Mesendoderm (in vitro differentiated cells): ENCODE results near the gene EXPH5.

Source experiments
- DNase-seq: peaks from one replicate; pipeline ENCODE4 v3.0.0; 2013
- H2AK5ac ChIP-seq: 2 replicates; pipeline ENCODE4 v1.6.1; 2013; ENCODE audit warnings: low read length, inconsistent platforms
- H2BK120ac ChIP-seq: 2 replicates; pipeline ENCODE4 v1.6.1; 2013; ENCODE audit warnings: low read depth, mild to moderate bottlenecking, low read length, moderate library complexity, mixed read lengths
- H2BK15ac ChIP-seq: replicated peaks from 2 replicates; pipeline ENCODE4 v1.6.1; 2013; ENCODE audit warnings: low read depth, mild to moderate bottlenecking, moderate library complexity
- H2BK5ac ChIP-seq: 2 replicates; pipeline ENCODE4 v1.6.1; 2013; ENCODE audit warnings: low read length, inconsistent platforms
- H3K18ac ChIP-seq: 2 replicates; pipeline ENCODE4 v1.6.1; 2013; ENCODE audit warnings: mild to moderate bottlenecking, low read length, mixed read lengths
- H3K23ac ChIP-seq: one replicate; pipeline ENCODE4 v1.6.1; 2013; ENCODE audit warnings: low read length
- H3K27ac ChIP-seq: 2 replicates; pipeline ENCODE4 v1.5.1; 2013; ENCODE audit warnings: low read depth, mild to moderate bottlenecking, inconsistent platforms, low read length, moderate library complexity
- H3K27me3 ChIP-seq: 2 replicates; pipeline ENCODE4 v1.6.1; 2013; ENCODE audit warnings: low read length, control low read depth, mild to moderate bottlenecking, inconsistent platforms; ENCODE audit not compliant: insufficient read depth, poor library complexity
- H3K36me3 ChIP-seq: 2 replicates; pipeline ENCODE4 v1.6.1; 2013; ENCODE audit warnings: low read length, inconsistent platforms; ENCODE audit not compliant: control insufficient read depth, insufficient read depth
- H3K4ac ChIP-seq: one replicate; pipeline ENCODE4 v1.6.1; 2013; ENCODE audit warnings: low read depth, mild to moderate bottlenecking, low read length, moderate library complexity
- H3K4me1 ChIP-seq: 2 replicates; pipeline ENCODE4 v1.6.1; 2013; ENCODE audit warnings: low read depth, low read length, inconsistent platforms; ENCODE audit not compliant: control insufficient read depth
- H3K4me2 ChIP-seq: 2 replicates; pipeline ENCODE4 v1.6.1; 2013; ENCODE audit warnings: low read length
- H3K4me3 ChIP-seq: 2 replicates; pipeline ENCODE4 v1.5.1; 2013; ENCODE audit warnings: mild to moderate bottlenecking, low read length
- H3K56ac ChIP-seq: one replicate; pipeline ENCODE4 v1.6.1; 2013; ENCODE audit warnings: low read length
- H3K79me1 ChIP-seq: 2 replicates; pipeline ENCODE4 v1.6.1; 2013; ENCODE audit warnings: low read length, inconsistent platforms
- H3K79me2 ChIP-seq: 2 replicates; pipeline ENCODE4 v1.6.1; 2013; ENCODE audit warnings: mild to moderate bottlenecking, low read length; ENCODE audit not compliant: control insufficient read depth, insufficient read depth
- H3K9ac ChIP-seq: 2 replicates; pipeline ENCODE4 v1.6.1; 2013; ENCODE audit warnings: low read length, inconsistent platforms
- H4K5ac ChIP-seq: one replicate; pipeline ENCODE4 v1.6.1; 2013; ENCODE audit warnings: low read length
- H4K8ac ChIP-seq: one replicate; pipeline ENCODE4 v1.6.1; 2013; ENCODE audit warnings: low read depth, mild to moderate bottlenecking, control low read depth, low read length, moderate library complexity
- WGBS: extraction: QIAGEN DNeasy Blood & Tissue Kit; methylation state at CpG from one replicate; pipeline ENCODE4 v1.1.7; 2013; ENCODE audit warnings: low lambda C conversion rate, missing lambda C conversion rate; ENCODE audit not compliant: insufficient coverage; ENCODE audit errors: extremely low coverage; 5-methylcytosine and 5-hydroxymethylcytosine counted together

EXPH5 gene

DNA sequence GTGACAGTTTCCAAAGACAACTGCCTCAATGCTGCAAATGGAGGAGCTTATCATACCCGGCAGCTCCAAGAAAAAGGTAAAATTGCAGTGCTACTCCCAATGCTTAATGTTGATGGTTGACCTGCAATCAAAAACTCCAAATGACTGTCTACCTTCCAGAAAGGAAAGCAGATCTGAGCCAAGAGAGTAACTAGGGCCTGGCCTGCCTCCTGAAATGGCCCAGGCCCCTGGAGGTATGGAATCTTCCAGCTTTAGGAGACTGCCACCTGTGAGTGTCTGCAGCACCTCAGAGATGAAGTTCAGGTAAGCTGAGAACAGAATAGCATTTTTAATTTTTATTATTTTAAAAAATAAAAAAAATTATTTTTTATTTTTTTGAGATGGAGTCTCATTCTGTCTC, 23.7 kb downstream of the EXPH5 start:
- H2BK120ac ChIP-seq: no peak overlapping the region
- H3K79me2 ChIP-seq: no peaks in the 10 kb centered on the region
- H3K9ac ChIP-seq: no peak overlapping the region
- no peak overlapping the region for H3K27ac ChIP-seq
- H2BK15ac ChIP-seq: no peak overlapping the region
- H3K27me3 ChIP-seq: no peaks in the 10 kb centered on the region
- no CpG with 5 or more reads among the region's 1 CpG for WGBS
- H2AK5ac ChIP-seq: no peak overlapping the region
- no peak overlapping the region for H3K4me3 ChIP-seq
- no peak overlapping the region for H3K4ac ChIP-seq
- no peak overlapping the region for H3K18ac ChIP-seq
- no peaks in the 10 kb centered on the region for H3K4me1 ChIP-seq
- H4K8ac ChIP-seq: no peak overlapping the region
- no peak overlapping the region for H3K56ac ChIP-seq
- H3K36me3 ChIP-seq: no peaks in the 10 kb centered on the region
- no peak for DNase-seq
- no peak overlapping the region for H4K5ac ChIP-seq
- H3K79me1 ChIP-seq: no peaks in the 10 kb centered on the region
- no peak overlapping the region for H3K4me2 ChIP-seq
- no peak overlapping the region for H2BK5ac ChIP-seq
- H3K23ac ChIP-seq: no peak overlapping the region

DNA sequence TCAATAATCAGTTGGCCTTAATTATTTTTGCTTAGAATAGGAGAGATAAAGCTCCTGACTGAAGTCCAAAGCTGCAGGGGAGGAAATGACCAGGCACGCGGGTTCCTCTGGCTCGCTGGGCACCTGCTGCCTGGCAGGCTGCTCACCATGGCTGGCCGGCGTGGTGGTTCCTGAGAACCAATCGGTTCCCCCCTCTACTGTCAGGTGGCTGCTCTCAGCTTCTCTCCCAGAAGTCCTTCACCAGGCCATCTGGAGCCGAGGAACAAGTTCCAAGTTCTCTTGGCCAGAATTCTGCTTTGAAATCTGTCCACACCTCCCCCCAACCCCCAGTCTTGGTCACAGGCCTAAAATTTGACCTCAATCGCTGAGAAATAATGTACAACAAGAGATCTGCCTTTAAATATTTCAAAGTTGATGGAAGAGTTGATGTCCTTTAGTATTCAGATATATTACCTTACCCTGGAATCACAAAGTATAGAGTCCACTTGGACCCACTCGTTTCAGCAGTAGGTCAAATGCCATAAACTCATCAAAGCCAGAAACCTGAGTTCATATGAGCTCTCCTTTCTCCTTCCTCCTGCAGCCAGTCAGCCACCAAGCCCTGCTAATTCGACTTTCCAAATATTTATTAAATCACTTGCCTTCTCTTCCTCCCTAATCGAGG, 25.2 kb downstream of the EXPH5 start:
- H3K56ac ChIP-seq: no peak overlapping the region
- no peak overlapping the region for H2BK15ac ChIP-seq
- no peak overlapping the region for H2BK120ac ChIP-seq
- H3K79me2 ChIP-seq: no peaks in the 10 kb centered on the region
- H3K27me3 ChIP-seq: no peaks in the 10 kb centered on the region
- no peaks in the 10 kb centered on the region for H3K36me3 ChIP-seq
- H3K4me2 ChIP-seq: no peak overlapping the region
- DNase-seq: no peak
- H3K4ac ChIP-seq: no peak overlapping the region
- H3K18ac ChIP-seq: no peak overlapping the region
- no peak overlapping the region for H2BK5ac ChIP-seq
- H3K4me3 ChIP-seq: no peak overlapping the region
- WGBS: no CpG with 5 or more reads among the region's 11 CpGs
- no peak overlapping the region for H3K27ac ChIP-seq
- no peak overlapping the region for H3K9ac ChIP-seq
- no peaks in the 10 kb centered on the region for H3K79me1 ChIP-seq
- no peak overlapping the region for H3K23ac ChIP-seq
- no peak overlapping the region for H4K8ac ChIP-seq
- no peaks in the 10 kb centered on the region for H3K4me1 ChIP-seq
- H4K5ac ChIP-seq: no peak overlapping the region
- H2AK5ac ChIP-seq: no peak overlapping the region

DNA sequence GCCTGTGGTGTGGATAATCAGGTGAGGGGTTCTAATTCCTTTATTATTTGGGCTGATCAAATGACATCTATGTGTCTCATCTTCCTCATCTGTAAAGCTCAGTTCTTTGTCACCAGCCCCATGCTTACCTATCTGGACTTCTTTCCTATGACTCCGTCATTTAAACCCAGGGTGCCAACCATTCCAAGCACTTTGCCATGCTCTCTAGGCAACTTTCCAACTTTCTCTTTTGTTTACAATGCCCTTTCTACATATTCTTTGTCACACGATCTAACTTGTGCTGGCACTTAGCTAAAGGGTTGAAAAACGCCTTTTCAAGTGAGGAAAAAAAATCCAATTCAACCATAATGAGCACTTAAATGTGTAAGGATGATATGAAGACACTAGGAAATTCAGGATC, 27.9 kb downstream of the EXPH5 start:
- no peaks in the 10 kb centered on the region for H3K27me3 ChIP-seq
- H3K79me1 ChIP-seq: no peaks in the 10 kb centered on the region
- H3K4me1 ChIP-seq: no peaks in the 10 kb centered on the region
- H4K5ac ChIP-seq: no peak overlapping the region
- no peak overlapping the region for H3K4me3 ChIP-seq
- H3K36me3 ChIP-seq: no peaks in the 10 kb centered on the region
- H2BK15ac ChIP-seq: no peak overlapping the region
- WGBS: no CpG with 5 or more reads among the region's 3 CpGs
- H3K4me2 ChIP-seq: no peak overlapping the region
- H3K9ac ChIP-seq: no peak overlapping the region
- no peak overlapping the region for H4K8ac ChIP-seq
- H2BK120ac ChIP-seq: no peak overlapping the region
- no peaks in the 10 kb centered on the region for H3K79me2 ChIP-seq
- no peak overlapping the region for H2BK5ac ChIP-seq
- H3K18ac ChIP-seq: no peak overlapping the region
- no peak overlapping the region for H3K4ac ChIP-seq
- H3K23ac ChIP-seq: no peak overlapping the region
- H3K56ac ChIP-seq: no peak overlapping the region
- no peak for DNase-seq
- no peak overlapping the region for H2AK5ac ChIP-seq
- H3K27ac ChIP-seq: no peak overlapping the region

DNA sequence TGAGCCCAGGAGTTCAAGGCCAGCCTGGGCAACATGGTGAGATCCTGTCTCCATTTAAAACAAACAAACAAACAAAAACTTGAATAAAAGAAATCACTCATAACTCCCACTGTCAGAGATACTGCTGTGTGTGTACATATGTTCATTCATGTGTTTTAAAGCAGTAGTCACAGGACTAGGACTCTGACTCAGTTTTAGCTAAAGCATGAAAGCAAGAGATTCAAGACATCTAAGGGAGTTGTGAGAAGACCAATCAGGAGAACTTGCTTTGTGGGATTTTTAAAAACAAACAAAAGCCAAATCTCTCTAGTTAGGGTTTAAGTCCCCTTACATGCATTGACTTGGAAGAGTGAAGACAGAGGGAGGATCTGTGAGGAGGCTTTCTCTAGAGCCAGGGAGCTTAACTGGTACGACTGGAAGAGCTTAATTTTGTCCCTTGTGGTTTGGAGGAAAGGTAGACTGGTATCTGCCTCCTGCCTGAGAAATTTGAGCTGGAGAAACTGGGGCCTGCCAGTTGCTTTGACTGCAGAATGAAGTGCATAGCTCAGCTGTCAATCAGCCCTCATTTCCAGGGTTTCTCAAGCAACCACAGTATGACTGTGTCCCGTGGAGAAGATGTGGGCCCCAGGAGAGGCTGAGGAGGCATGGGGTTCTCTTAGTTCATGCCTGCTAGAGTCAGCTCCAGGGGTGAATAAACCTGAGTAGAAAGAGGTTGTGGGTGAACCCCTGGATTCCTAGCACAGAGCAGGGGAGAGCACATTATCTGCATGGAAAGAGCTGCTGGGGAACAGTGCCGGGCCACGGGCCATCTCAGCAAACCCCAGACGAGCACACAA, 30.6 kb downstream of the EXPH5 start:
- H2BK15ac ChIP-seq: no peak overlapping the region
- no peak overlapping the region for H3K56ac ChIP-seq
- H3K4ac ChIP-seq: no peak overlapping the region
- no peak overlapping the region for H3K23ac ChIP-seq
- no peak overlapping the region for H3K4me2 ChIP-seq
- H3K9ac ChIP-seq: no peak overlapping the region
- H3K27ac ChIP-seq: no peak overlapping the region
- no peaks in the 10 kb centered on the region for H3K79me1 ChIP-seq
- no CpG with 5 or more reads among the region's 5 CpGs for WGBS
- H3K4me3 ChIP-seq: no peak overlapping the region
- no peak overlapping the region for H2BK120ac ChIP-seq
- no peak for DNase-seq
- no peak overlapping the region for H2BK5ac ChIP-seq
- H3K4me1 ChIP-seq: no peaks in the 10 kb centered on the region
- no peak overlapping the region for H4K8ac ChIP-seq
- no peaks in the 10 kb centered on the region for H3K27me3 ChIP-seq
- H3K36me3 ChIP-seq: no peaks in the 10 kb centered on the region
- H3K18ac ChIP-seq: no peak overlapping the region
- H3K79me2 ChIP-seq: no peaks in the 10 kb centered on the region
- no peak overlapping the region for H4K5ac ChIP-seq
- no peak overlapping the region for H2AK5ac ChIP-seq

DNA sequence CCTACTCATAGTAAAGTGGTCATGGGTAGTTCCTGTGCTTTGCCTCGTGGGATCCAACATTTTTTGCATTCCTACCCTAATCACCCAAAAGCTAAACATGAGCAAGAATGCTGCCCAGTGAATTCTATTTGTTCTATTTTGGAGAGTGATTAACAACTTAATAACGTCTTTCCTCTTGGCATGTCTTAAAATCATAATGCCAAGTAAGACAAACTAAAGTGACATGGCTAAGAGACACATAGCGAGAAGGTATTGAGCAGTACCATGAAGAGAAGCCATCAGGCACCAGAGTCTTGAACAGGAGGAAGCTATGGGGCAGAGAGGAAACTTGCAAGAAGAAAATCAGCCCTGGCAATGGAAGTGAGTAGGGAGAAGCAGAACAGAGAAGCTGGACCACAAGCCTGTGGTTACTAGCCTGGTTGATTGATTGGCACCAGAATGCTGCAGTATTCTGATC, 32.0 kb downstream of the EXPH5 start:
- H2AK5ac ChIP-seq: no peak overlapping the region
- H3K9ac ChIP-seq: no peak overlapping the region
- no peak overlapping the region for H4K8ac ChIP-seq
- H3K4me1 ChIP-seq: no peaks in the 10 kb centered on the region
- H3K4me2 ChIP-seq: no peak overlapping the region
- H3K27ac ChIP-seq: no peak overlapping the region
- H2BK120ac ChIP-seq: no peak overlapping the region
- no peak overlapping the region for H3K4me3 ChIP-seq
- WGBS: no CpG with 5 or more reads among the region's 3 CpGs
- no peaks in the 10 kb centered on the region for H3K27me3 ChIP-seq
- H3K79me1 ChIP-seq: no peaks in the 10 kb centered on the region
- no peak overlapping the region for H3K56ac ChIP-seq
- H2BK15ac ChIP-seq: no peak overlapping the region
- H3K79me2 ChIP-seq: no peaks in the 10 kb centered on the region
- no peaks in the 10 kb centered on the region for H3K36me3 ChIP-seq
- no peak overlapping the region for H4K5ac ChIP-seq
- H3K23ac ChIP-seq: no peak overlapping the region
- H3K18ac ChIP-seq: no peak overlapping the region
- no peak overlapping the region for H2BK5ac ChIP-seq
- DNase-seq: peak; percentile 55
- no peak overlapping the region for H3K4ac ChIP-seq
